HepG2 (cell line): ENCODE data around the gene EEFSEC. TPM values are rescaled to one million over a fixed set of nuclear protein-coding genes. Genes with fewer than 3 reads are reported as not detected.

Source experiments
- ATAC-seq: fragments of 200-7000 bp; cut with Tn5 transposase; 3 replicates; pipeline ENCODE4 v1.9.1; 2020; ENCODE audit warnings: mild to moderate bottlenecking, moderate library complexity
- BruUV-seq: library from RNA; stranded (reverse); fragments of 400-500 nt; replicated peaks from 2 replicates; lab custom pipeline; 2021; lab: Mats Ljungman, UMichigan
- CTCF ChIA-PET: fragments of 300-600 bp; formaldehyde crosslinking; extraction: SDS; loops from one replicate; lab custom pipeline; 2021; ENCODE audit warnings: low total read pairs, inconsistent platforms, low intra/inter-chr PET ratio; lab: Yijun Ruan, JAX
- POLR2A ChIA-PET: fragments of 350-600 bp; sonication (Branson Sonifier 250); formaldehyde crosslinking; loops from one replicate; lab custom pipeline; 2020; ENCODE audit warnings: antibody characterized with exemption, inconsistent platforms; lab: Yijun Ruan, JAX
- DNase-seq: peaks from one replicate; pipeline ENCODE4 v3.0.0-alpha.2; 2015; ENCODE audit warnings: low spot score
- FAIRE-seq: peaks from 3 replicates; lab custom pipeline; 2011; peaks lifted over from hg19 to GRCh38; lab: Jason Lieb, UNC
- H2AFZ ChIP-seq: one replicate; pipeline ENCODE4 v1.6.1; 2011; ENCODE audit warnings: low read length, inconsistent platforms
- H3K27ac ChIP-seq: fragments of 300-600 bp; 3 replicates; pipeline ENCODE4 v1.8.0; 2011; ENCODE audit warnings: mixed run types, mild to moderate bottlenecking, mixed read lengths, low read length, inconsistent platforms; ENCODE audit not compliant: insufficient read depth; ENCODE audit errors: extremely low read length
- H3K27me3 ChIP-seq, 2 experiments: fragments of 200-600 bp in 1 of 2; 2 replicates in 1 of 2; 3 replicates in 1 of 2; pipeline versions ENCODE4 v1.6.0 to v1.8.0; 2011; ENCODE audit warnings: low read length in 2 of 2, mild to moderate bottlenecking in 2 of 2, moderate library complexity in 2 of 2, inconsistent platforms in 1 of 2; ENCODE audit not compliant: insufficient read depth in 2 of 2, control insufficient read depth in 1 of 2
- H3K36me3 ChIP-seq, 2 experiments: fragments of 200-600 bp in 1 of 2; replicated peaks in 1 of 2; 2 replicates in 1 of 2; 3 replicates in 1 of 2; pipeline versions ENCODE4 v1.5.1 to v1.8.0; 2011; ENCODE audit warnings: low read length in 2 of 2, inconsistent platforms in 1 of 2; ENCODE audit not compliant: insufficient read depth in 2 of 2, control insufficient read depth in 1 of 2
- H3K4me1 ChIP-seq: 2 replicates; pipeline ENCODE4 v1.5.1; 2012; ENCODE audit warnings: low read length, inconsistent platforms; ENCODE audit not compliant: insufficient read depth
- H3K4me2 ChIP-seq: 2 replicates; pipeline ENCODE4 v1.6.0; 2011; ENCODE audit warnings: low read depth, low read length, inconsistent platforms
- H3K4me3 ChIP-seq, 3 experiments: fragments of 200-600 bp in 1 of 3; sonication (generic), shearing (Covaris generic) in 1 of 3; replicated peaks in 1 of 3; 2 replicates each; pipeline ENCODE4 v1.5.1; 2011 to 2016; ENCODE audit warnings: low read length in 3 of 3, inconsistent platforms in 2 of 3, low read depth in 2 of 3, mild to moderate bottlenecking in 2 of 3, control low read depth in 1 of 3, mixed read lengths in 1 of 3; ENCODE audit not compliant: insufficient read depth in 1 of 3
- H3K79me2 ChIP-seq: one replicate; pipeline ENCODE4 v1.6.1; 2011; ENCODE audit warnings: low read length, inconsistent platforms; ENCODE audit not compliant: insufficient read depth
- H3K9ac ChIP-seq: 2 replicates; pipeline ENCODE4 v1.6.0; 2011; ENCODE audit warnings: mild to moderate bottlenecking, low read depth, low read length, inconsistent platforms; ENCODE audit not compliant: insufficient read depth
- H3K9me3 ChIP-seq: 2 replicates; pipeline ENCODE4 v1.5.1; 2012; ENCODE audit warnings: mild to moderate bottlenecking, low read length
- H4K20me1 ChIP-seq: 2 replicates; pipeline ENCODE4 v1.6.0; 2011; ENCODE audit warnings: inconsistent platforms, mild to moderate bottlenecking, low read length, moderate library complexity; ENCODE audit not compliant: insufficient read depth
- CEBPB ChIP-seq: IDR thresholded peaks from 2 replicates; pipeline ENCODE4 v1.6.1; 2011; ENCODE audit warnings: low read depth, low read length, improper control_type of control experiment, borderline replicate concordance
- KAT7 ChIP-seq: IDR thresholded peaks from 2 replicates; pipeline ENCODE4 v1.6.1; 2018; ENCODE audit warnings: borderline replicate concordance, missing compliant biosample characterization
- RAD51 ChIP-seq: fragments of 450-650 bp; IDR thresholded peaks from 2 replicates; pipeline ENCODE4 v1.6.1; 2016; ENCODE audit warnings: borderline replicate concordance
- RORA ChIP-seq: sonication (generic); formaldehyde crosslinking; IDR thresholded peaks from 2 replicates; pipeline ENCODE4 v1.5.0; 2020; ENCODE audit warnings: mild to moderate bottlenecking, missing genetic modification reagents, moderate library complexity
- SP140L ChIP-seq: sonication (generic); formaldehyde crosslinking; IDR thresholded peaks from 2 replicates; pipeline ENCODE4 v1.4.0; 2020; ENCODE audit warnings: missing genetic modification reagents, borderline replicate concordance
- U2AF2 ChIP-seq: fragments of 200-400 bp; formaldehyde crosslinking; IDR thresholded peaks from 2 replicates; pipeline ENCODE4 v1.6.1; 2017; ENCODE audit warnings: low read depth, mild to moderate bottlenecking, low read length
- ZNF260 ChIP-seq: sonication (generic); formaldehyde crosslinking; IDR thresholded peaks from 2 replicates; pipeline ENCODE4 v1.4.0; 2020; ENCODE audit warnings: missing genetic modification reagents, low read depth, mild to moderate bottlenecking, borderline replicate concordance
- WGBS: methylation state at CpG from one replicate; pipeline ENCODE4 v1.1.6; 2017; ENCODE audit warnings: low lambda C conversion rate; 5-methylcytosine and 5-hydroxymethylcytosine counted together
- in situ Hi-C: cut with HindIII; loops from 2 replicates; pipeline ENCODE4 v1.10.0; 2017; ENCODE audit warnings: low pct_unique_long_range_greater_than_20kb; ENCODE audit not compliant: extremely low pct_ligation_motif_present
- intact Hi-C: fragments of 100-400 bp; cut with micrococcal nuclease; formaldehyde crosslinking; loops from one replicate; pipeline ENCODE4 v1.10.0; 2022; ENCODE audit not compliant: unreplicated experiment
- polyA plus RNA-seq, 8 experiments: library from polyadenylated mRNA; depleted of rRNA in 3 of 8; stranded (reverse) in 7 of 8; unstranded in 1 of 8; fragments of >200 nt; fragmentation: Illumina TruSeq in 4 of 8; extraction: Trizol in 4 of 8; gene quantifications; 2 replicates each; pipeline versions ENCODE4 v1.2.1 to v1.2.3, GENCODE V29; 2011 to 2016; ENCODE audit warnings: low read depth in 4 of 8, missing spikeins in 1 of 8, mixed read lengths in 1 of 8; ENCODE audit not compliant: insufficient read depth in 1 of 8
- total RNA-seq, 5 experiments: library from RNA; depleted of rRNA; stranded (reverse); fragments of >200 nt; fragmentation: Illumina TruSeq; extraction: Trizol; gene quantifications; 2 replicates each; pipeline ENCODE4 v1.2.3, GENCODE V29; 2016; ENCODE audit warnings: low read depth in 1 of 5
- TF ChIP-seq, protein P1 (sequence below): sonication (generic); formaldehyde crosslinking; IDR thresholded peaks from 2 replicates; pipeline ENCODE4 v1.5.0; 2020; ENCODE audit warnings: missing genetic modification reagents
- TF ChIP-seq, protein P2 (sequence below): sonication (generic); formaldehyde crosslinking; IDR thresholded peaks from 2 replicates; pipeline ENCODE4 v1.5.1; 2020; ENCODE audit warnings: mild to moderate bottlenecking, missing genetic modification reagents, moderate library complexity

EEFSEC gene
- total and polyA plus RNA-seq, 2 of the 13 experiments (the other 11 are each of a cell fraction or from before 2014, with no cell fraction given) = 6.4 to 24.2 TPM

DNA sequence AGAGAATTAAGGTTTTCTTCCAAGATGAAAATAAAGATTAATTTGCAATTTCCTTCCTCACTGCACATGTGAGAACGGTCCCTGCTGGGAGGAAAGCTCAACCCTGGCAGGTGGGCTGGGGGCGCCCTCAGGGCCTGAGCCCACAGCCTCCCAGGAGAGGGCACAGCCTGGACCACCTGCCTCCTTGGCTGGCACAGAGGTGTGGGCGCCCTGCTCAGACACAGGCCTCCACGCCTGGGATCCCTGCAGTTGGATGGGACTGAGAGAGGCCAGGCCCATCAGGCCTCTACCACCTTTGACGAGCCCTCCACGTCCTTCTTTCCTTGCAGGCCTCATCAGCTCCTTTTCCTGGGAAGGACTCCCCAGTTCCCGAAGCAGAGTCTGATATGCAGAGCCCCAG, 267.0 kb downstream of the EEFSEC start:
- Histone ChIP-seq H3K27ac (no peak overlapping the region), H3K36me3 (no peaks in the 10 kb centered on the region), H3K27me3 (no peaks in the 10 kb centered on the region; a peak in 1 of 5 replicates), H2AFZ (no peak overlapping the region), H3K4me3 (no peak overlapping the region), H4K20me1 (no peaks in the 10 kb centered on the region), H3K79me2 (no peaks in the 10 kb centered on the region), H3K4me2 (no peak overlapping the region), H3K9ac (no peak overlapping the region), H3K4me1 (peaks cover 24% of the 10 kb centered on the region), H3K9me3 (no peaks in the 10 kb centered on the region)
- FAIRE-seq (no peak), ATAC-seq (no peak), DNase-seq (no peak)
- 79% methylated on average over 5 of the region's 7 CpGs for WGBS
- intact Hi-C loops (loop anchor here (10.0 kb wide), 1 partner anchor 165 kb away; no protein-coding TSS in a partner anchor), in situ Hi-C loops (no loop called here)
- ChIA-PET POLR2A (no interaction called here), CTCF (no interaction called here)
- no TSS peak for BruUV-seq
- TF ChIP-seq U2AF2 (no peak), KAT7 (no peak), CEBPB (no peak), RORA (CRISPR knock-in tag) (no peak)
- TF ChIP-seq, protein P1, sequence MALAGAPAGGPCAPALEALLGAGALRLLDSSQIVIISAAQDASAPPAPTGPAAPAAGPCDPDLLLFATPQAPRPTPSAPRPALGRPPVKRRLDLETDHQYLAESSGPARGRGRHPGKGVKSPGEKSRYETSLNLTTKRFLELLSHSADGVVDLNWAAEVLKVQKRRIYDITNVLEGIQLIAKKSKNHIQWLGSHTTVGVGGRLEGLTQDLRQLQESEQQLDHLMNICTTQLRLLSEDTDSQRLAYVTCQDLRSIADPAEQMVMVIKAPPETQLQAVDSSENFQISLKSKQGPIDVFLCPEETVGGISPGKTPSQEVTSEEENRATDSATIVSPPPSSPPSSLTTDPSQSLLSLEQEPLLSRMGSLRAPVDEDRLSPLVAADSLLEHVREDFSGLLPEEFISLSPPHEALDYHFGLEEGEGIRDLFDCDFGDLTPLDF (CRISPR knock-in tag) = no peak

DNA sequence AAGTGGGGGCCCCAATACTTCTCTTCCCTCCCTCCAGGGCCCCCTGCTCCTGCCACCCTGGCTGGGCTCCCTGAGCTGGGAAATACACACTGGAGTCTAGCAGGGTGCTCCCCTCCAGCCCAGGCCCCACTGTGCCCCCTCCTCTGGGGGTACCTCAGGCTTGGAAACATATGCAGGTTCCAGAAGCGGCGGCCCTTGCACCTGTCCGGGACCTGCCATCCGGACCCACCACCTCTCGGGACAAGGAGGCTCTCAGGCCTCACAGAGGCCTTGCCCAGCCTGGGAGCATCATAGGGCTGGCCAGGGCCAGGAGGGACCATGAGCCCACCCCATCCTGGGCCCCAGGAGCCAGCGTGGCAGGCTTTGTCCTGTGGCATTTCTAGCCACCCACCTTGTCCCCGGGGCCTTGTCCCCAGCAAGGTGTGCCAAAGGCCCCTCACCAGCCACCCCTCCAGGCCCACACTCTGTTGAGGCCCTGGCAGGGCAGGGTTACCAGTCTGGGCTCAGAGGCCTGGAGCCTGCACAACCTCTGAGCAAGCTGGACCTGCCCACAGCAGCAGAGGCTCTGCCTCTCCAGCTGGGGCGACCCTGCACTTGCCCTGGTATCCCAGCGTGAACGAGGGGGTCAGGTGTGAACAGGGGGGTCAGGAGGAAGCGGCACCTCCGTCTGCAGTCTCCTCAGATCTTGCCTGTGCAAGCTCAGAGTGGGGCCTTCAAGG, 267.6 kb downstream of the EEFSEC start:
- peak; percentile 23 for ATAC-seq
- intact Hi-C loops (loop anchor here (10.0 kb wide), 1 partner anchor 164 kb away; no protein-coding TSS in a partner anchor), in situ Hi-C loops (no loop called here)
- H3K27me3 ChIP-seq = no peaks in the 10 kb centered on the region; a peak in 1 of 5 replicates
- no peaks in the 10 kb centered on the region for H3K9me3 ChIP-seq
- 0 out of 2 replicates have a peak overlapping the region, but pooled peaks have one; percentile 15 for H3K9ac ChIP-seq
- no TSS peak for BruUV-seq
- CTCF ChIA-PET = no interaction called here
- H4K20me1 ChIP-seq = no peaks in the 10 kb centered on the region
- FAIRE-seq = no peak
- DNase-seq = no peak
- no peak overlapping the region; the same call in 1 of the 2 replicates for H3K4me2 ChIP-seq
- 60% methylated on average over 3 of the region's 12 CpGs for WGBS
- no peak overlapping the region for H3K27ac ChIP-seq
- no peaks in the 10 kb centered on the region for H3K36me3 ChIP-seq
- H3K4me1 ChIP-seq = peaks cover 26% of the 10 kb centered on the region
- H3K4me3 ChIP-seq = no peak overlapping the region
- no peaks in the 10 kb centered on the region for H3K79me2 ChIP-seq
- POLR2A ChIA-PET = no interaction called here
- no peak overlapping the region for H2AFZ ChIP-seq
- TF ChIP-seq RAD51 = no peak
- no peak for TF ChIP-seq ZNF260
- TF ChIP-seq, protein P2, sequence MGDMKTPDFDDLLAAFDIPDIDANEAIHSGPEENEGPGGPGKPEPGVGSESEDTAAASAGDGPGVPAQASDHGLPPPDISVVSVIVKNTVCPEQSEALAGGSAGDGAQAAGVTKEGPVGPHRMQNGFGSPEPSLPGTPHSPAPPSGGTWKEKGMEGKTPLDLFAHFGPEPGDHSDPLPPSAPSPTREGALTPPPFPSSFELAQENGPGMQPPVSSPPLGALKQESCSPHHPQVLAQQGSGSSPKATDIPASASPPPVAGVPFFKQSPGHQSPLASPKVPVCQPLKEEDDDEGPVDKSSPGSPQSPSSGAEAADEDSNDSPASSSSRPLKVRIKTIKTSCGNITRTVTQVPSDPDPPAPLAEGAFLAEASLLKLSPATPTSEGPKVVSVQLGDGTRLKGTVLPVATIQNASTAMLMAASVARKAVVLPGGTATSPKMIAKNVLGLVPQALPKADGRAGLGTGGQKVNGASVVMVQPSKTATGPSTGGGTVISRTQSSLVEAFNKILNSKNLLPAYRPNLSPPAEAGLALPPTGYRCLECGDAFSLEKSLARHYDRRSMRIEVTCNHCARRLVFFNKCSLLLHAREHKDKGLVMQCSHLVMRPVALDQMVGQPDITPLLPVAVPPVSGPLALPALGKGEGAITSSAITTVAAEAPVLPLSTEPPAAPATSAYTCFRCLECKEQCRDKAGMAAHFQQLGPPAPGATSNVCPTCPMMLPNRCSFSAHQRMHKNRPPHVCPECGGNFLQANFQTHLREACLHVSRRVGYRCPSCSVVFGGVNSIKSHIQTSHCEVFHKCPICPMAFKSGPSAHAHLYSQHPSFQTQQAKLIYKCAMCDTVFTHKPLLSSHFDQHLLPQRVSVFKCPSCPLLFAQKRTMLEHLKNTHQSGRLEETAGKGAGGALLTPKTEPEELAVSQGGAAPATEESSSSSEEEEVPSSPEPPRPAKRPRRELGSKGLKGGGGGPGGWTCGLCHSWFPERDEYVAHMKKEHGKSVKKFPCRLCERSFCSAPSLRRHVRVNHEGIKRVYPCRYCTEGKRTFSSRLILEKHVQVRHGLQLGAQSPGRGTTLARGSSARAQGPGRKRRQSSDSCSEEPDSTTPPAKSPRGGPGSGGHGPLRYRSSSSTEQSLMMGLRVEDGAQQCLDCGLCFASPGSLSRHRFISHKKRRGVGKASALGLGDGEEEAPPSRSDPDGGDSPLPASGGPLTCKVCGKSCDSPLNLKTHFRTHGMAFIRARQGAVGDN (CRISPR knock-in tag) = 0 out of 2 replicates have a peak, but pooled peaks have one; percentile 6
- TF ChIP-seq SP140L (CRISPR knock-in tag) = no peak
